ENCODE results near the gene PPIG.
A peak's percentile ranks its signal among the peaks of the same experiment; 100 is the strongest.
"Not testable (repeated sequence)": the region's sequence is repeated elsewhere in the genome, so short reads cannot be mapped to it uniquely, and the experiment has no call there.

Gene PPIG

DNA sequence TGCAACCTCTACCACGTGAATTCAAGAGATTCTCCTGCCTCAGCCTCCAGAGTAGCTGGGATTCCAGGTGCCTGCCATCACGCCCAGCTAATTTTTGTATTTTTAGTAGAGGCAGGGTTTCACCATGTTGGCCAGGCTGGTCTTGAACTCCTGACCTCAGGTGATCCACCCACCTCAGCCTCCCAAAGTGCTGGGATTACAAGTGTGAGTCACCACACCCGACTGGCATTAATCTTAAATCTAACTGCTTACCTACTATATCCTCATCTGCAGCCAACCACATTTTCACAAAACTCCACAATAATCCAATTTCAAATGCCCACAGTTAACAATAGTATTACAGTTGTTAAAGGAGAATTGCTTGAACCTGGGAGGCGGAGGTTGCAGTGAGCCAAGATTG, 13.4 kb upstream of the PPIG start:
- WGBS, 2 experiments: 88 to 89% methylated on average over 3 to 4 of the region's 4 CpGs
- not testable (repeated sequence) for H3K4me1 ChIP-seq (ENCODE audit: control insufficient read depth, insufficient read depth, low read length); H3K4me3 ChIP-seq (ENCODE audit: insufficient read depth, low read depth, low read length); H3K27ac ChIP-seq (ENCODE audit: insufficient read depth, low read depth, low read length, poor library complexity, severe bottlenecking); H3K9me3 ChIP-seq (ENCODE audit: control insufficient read depth, low read length); H3K36me3 ChIP-seq (ENCODE audit: control insufficient read depth, insufficient read depth, low read length); H3K27me3 ChIP-seq (ENCODE audit: control insufficient read depth, insufficient read depth, low read length, poor library complexity, severe bottlenecking)

GRCh38 chr2:169571571-169571970, 12.6 kb upstream of the PPIG start:
- WGBS, 2 experiments: 100% methylated on average over 2 to 3 of the region's 3 CpGs
- Histone ChIP-seq H3K36me3 (ENCODE audit: control insufficient read depth, insufficient read depth, low read length) (no peaks in the 10 kb centered on the region), H3K27me3 (ENCODE audit: control insufficient read depth, insufficient read depth, low read length, poor library complexity, severe bottlenecking) (no peaks in the 10 kb centered on the region), H3K9me3 (ENCODE audit: control insufficient read depth, low read length) (no peaks in the 10 kb centered on the region), H3K27ac (ENCODE audit: insufficient read depth, low read depth, low read length, poor library complexity, severe bottlenecking) (no peak overlapping the region), H3K4me1 (ENCODE audit: control insufficient read depth, insufficient read depth, low read length) (peaks cover 6% of the 10 kb centered on the region), H3K4me3 (ENCODE audit: insufficient read depth, low read depth, low read length) (no peak overlapping the region)

- peaks cover 6% of the 10 kb centered on the region for H3K4me1 ChIP-seq (ENCODE audit: control insufficient read depth, insufficient read depth, low read length)
- no CpG with 5 or more reads among the region's 1 CpG for WGBS, 2 experiments
- no peak overlapping the region for H3K27ac ChIP-seq (ENCODE audit: insufficient read depth, low read depth, low read length, poor library complexity, severe bottlenecking)
- H3K9me3 ChIP-seq (ENCODE audit: control insufficient read depth, low read length): no peaks in the 10 kb centered on the region
- no peaks in the 10 kb centered on the region for H3K36me3 ChIP-seq (ENCODE audit: control insufficient read depth, insufficient read depth, low read length)
- H3K27me3 ChIP-seq (ENCODE audit: control insufficient read depth, insufficient read depth, low read length, poor library complexity, severe bottlenecking): no peaks in the 10 kb centered on the region
- no peak overlapping the region for H3K4me3 ChIP-seq (ENCODE audit: insufficient read depth, low read depth, low read length)
Measured at GRCh38 chr2:169572189-169572588, 12.0 kb upstream of the PPIG start.

DNA sequence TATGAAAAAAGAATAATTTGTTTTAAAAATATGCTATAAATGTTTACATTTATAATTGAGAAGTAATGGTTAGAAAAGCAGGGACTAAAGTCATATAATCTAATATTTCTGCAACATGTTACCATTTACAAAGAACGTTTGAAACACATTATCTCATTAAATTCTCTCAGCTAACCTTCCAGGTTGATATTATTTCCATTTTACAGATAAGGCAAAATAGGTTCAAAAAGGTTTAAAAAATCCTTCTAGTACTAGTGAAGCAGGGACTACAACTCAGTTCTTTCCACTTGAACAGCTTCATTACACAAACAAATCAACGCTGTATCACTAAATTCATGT, 11.4 kb upstream of the PPIG start:
- H3K9me3 ChIP-seq (ENCODE audit: control insufficient read depth, low read length): no peaks in the 10 kb centered on the region
- H3K27me3 ChIP-seq (ENCODE audit: control insufficient read depth, insufficient read depth, low read length, poor library complexity, severe bottlenecking): no peaks in the 10 kb centered on the region
- peaks cover 6% of the 10 kb centered on the region for H3K4me1 ChIP-seq (ENCODE audit: control insufficient read depth, insufficient read depth, low read length)
- no peak overlapping the region for H3K27ac ChIP-seq (ENCODE audit: insufficient read depth, low read depth, low read length, poor library complexity, severe bottlenecking)
- H3K4me3 ChIP-seq (ENCODE audit: insufficient read depth, low read depth, low read length): peak overlapping the region; percentile 69
- WGBS, 2 experiments: 1 to 6% methylated on average over 2 of the region's 2 CpGs
- H3K36me3 ChIP-seq (ENCODE audit: control insufficient read depth, insufficient read depth, low read length): no peaks in the 10 kb centered on the region

GRCh38 chr2:169573160-169573973, 10.8 kb upstream of the PPIG start, which contains the start of gene FASTKD1:
TSS of gene FASTKD1 (minus strand) at chr2:169573865. CDS start at chr2:169572029, 1,836 bp downstream.
- peak within 1 kb of the TSS; percentile 69 for H3K4me3 ChIP-seq (ENCODE audit: insufficient read depth, low read depth, low read length)
- H3K9me3 ChIP-seq (ENCODE audit: control insufficient read depth, low read length): no peaks in the 10 kb centered on the region
- WGBS, 2 experiments: 1% methylated on average over 33 of the region's 33 CpGs
- peaks cover 6% of the 10 kb centered on the region for H3K4me1 ChIP-seq (ENCODE audit: control insufficient read depth, insufficient read depth, low read length)
- peak within 1 kb of the TSS; percentile 62 for H3K27ac ChIP-seq (ENCODE audit: insufficient read depth, low read depth, low read length, poor library complexity, severe bottlenecking)
- no peaks in the 10 kb centered on the region for H3K27me3 ChIP-seq (ENCODE audit: control insufficient read depth, insufficient read depth, low read length, poor library complexity, severe bottlenecking)
- no peaks in the 10 kb centered on the region for H3K36me3 ChIP-seq (ENCODE audit: control insufficient read depth, insufficient read depth, low read length)

GRCh38 chr2:169573974-169574299, 10.2 kb upstream of the PPIG start:
- Histone ChIP-seq H3K9me3 (ENCODE audit: control insufficient read depth, low read length) (no peaks in the 10 kb centered on the region), H3K4me3 (ENCODE audit: insufficient read depth, low read depth, low read length) (peak overlapping the region; percentile 69), H3K4me1 (ENCODE audit: control insufficient read depth, insufficient read depth, low read length) (peaks cover 6% of the 10 kb centered on the region), H3K36me3 (ENCODE audit: control insufficient read depth, insufficient read depth, low read length) (no peaks in the 10 kb centered on the region), H3K27me3 (ENCODE audit: control insufficient read depth, insufficient read depth, low read length, poor library complexity, severe bottlenecking) (peaks cover 3% of the 10 kb centered on the region), H3K27ac (ENCODE audit: insufficient read depth, low read depth, low read length, poor library complexity, severe bottlenecking) (no peak overlapping the region)
- 53 to 56% methylated on average over 5 of the region's 6 CpGs for WGBS, 2 experiments

GRCh38 chr2:169574539-169574938, 9.6 kb upstream of the PPIG start:
- not testable (repeated sequence) for H3K9me3 ChIP-seq (ENCODE audit: control insufficient read depth, low read length); H3K4me3 ChIP-seq (ENCODE audit: insufficient read depth, low read depth, low read length); H3K36me3 ChIP-seq (ENCODE audit: control insufficient read depth, insufficient read depth, low read length); H3K27ac ChIP-seq (ENCODE audit: insufficient read depth, low read depth, low read length, poor library complexity, severe bottlenecking); H3K27me3 ChIP-seq (ENCODE audit: control insufficient read depth, insufficient read depth, low read length, poor library complexity, severe bottlenecking); H3K4me1 ChIP-seq (ENCODE audit: control insufficient read depth, insufficient read depth, low read length)
- WGBS, 2 experiments: 76 to 84% methylated on average over 1 to 2 of the region's 5 CpGs

- not testable (repeated sequence) for H3K27ac ChIP-seq (ENCODE audit: insufficient read depth, low read depth, low read length, poor library complexity, severe bottlenecking); H3K4me1 ChIP-seq (ENCODE audit: control insufficient read depth, insufficient read depth, low read length); H3K27me3 ChIP-seq (ENCODE audit: control insufficient read depth, insufficient read depth, low read length, poor library complexity, severe bottlenecking); H3K9me3 ChIP-seq (ENCODE audit: control insufficient read depth, low read length); H3K4me3 ChIP-seq (ENCODE audit: insufficient read depth, low read depth, low read length); H3K36me3 ChIP-seq (ENCODE audit: control insufficient read depth, insufficient read depth, low read length)
- 91 to 95% methylated on average over 27 to 29 of the region's 36 CpGs for WGBS, 2 experiments
Measured at GRCh38 chr2:169575264-169575663, 8.9 kb upstream of the PPIG start.

DNA sequence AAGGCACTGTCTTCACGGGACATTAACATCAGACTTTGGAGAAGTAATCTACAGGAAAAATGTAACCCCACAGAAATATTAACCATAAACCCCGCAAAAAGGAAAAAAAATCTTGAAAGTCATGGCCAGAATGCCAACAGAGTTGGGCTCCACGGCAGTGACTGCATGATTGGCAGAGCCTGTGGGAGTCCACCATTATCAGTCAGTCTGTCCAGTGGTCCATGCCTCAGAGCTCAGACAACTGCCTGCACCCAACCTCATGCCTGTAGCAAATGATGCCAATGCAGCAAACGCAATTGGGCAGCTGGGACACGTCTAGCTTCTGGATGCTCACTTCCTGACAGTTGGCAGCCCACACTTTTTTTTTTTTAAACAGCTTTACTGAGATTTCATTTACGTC, 5.1 kb upstream of the PPIG start:
- peaks cover 10% of the 10 kb centered on the region for H3K27me3 ChIP-seq (ENCODE audit: control insufficient read depth, insufficient read depth, low read length, poor library complexity, severe bottlenecking)
- 72 to 73% methylated on average over 6 of the region's 6 CpGs for WGBS, 2 experiments
- no peaks in the 10 kb centered on the region for H3K36me3 ChIP-seq (ENCODE audit: control insufficient read depth, insufficient read depth, low read length)
- no peaks in the 10 kb centered on the region for H3K9me3 ChIP-seq (ENCODE audit: control insufficient read depth, low read length)
- no peaks in the 10 kb centered on the region for H3K4me1 ChIP-seq (ENCODE audit: control insufficient read depth, insufficient read depth, low read length)
- no peak overlapping the region for H3K4me3 ChIP-seq (ENCODE audit: insufficient read depth, low read depth, low read length)
- no peak overlapping the region for H3K27ac ChIP-seq (ENCODE audit: insufficient read depth, low read depth, low read length, poor library complexity, severe bottlenecking)

DNA sequence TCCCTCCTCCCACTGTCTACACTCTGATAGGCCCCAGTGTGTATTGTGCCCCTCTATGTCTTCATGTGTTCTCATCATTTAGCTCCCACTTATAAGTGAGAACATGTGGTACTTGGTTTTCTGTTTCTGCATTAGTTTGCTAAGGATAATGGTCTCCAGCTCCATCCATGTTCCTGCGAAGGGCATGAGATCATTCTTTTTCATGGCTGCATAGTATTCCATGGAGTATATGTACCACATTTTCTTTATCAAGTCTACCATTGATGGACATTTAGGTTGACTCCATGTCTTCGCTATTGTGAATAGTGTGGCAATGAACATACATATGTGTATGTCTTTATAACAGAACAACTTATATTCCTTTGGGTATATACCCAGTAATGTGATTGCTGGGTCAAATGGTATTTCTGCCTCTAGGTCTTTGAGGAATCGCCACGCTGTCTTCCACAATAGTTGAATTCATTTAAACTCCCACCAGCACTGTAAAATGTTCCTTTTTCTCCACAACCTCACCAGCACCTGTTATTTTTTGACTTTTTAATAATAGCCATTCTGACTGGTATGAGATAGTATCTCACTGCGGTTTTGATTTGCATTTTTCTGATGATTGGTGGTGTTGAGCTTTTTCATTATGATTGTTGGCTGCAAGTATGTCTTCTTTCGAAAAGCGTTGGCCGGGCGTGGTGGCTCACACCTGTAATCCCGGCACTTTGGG, 1.4 kb upstream of the PPIG start:
- not testable (repeated sequence) for H3K36me3 ChIP-seq (ENCODE audit: control insufficient read depth, insufficient read depth, low read length); H3K4me3 ChIP-seq (ENCODE audit: insufficient read depth, low read depth, low read length); H3K4me1 ChIP-seq (ENCODE audit: control insufficient read depth, insufficient read depth, low read length); H3K9me3 ChIP-seq (ENCODE audit: control insufficient read depth, low read length); H3K27ac ChIP-seq (ENCODE audit: insufficient read depth, low read depth, low read length, poor library complexity, severe bottlenecking); H3K27me3 ChIP-seq (ENCODE audit: control insufficient read depth, insufficient read depth, low read length, poor library complexity, severe bottlenecking)
- 93% methylated on average over 9 to 10 of the region's 10 CpGs for whole genome bisulfite sequencing, 2 experiments

Measured in ectodermal cell (in vitro differentiated cells).